Measurements from ENCODE around the gene RALGAPA2. TPM values are rescaled to one million over a fixed set of nuclear protein-coding genes. Genes with fewer than 3 reads are reported as not detected.
"Not testable (repeated sequence)": the region's sequence is repeated elsewhere in the genome, so short reads cannot be mapped to it uniquely, and the experiment has no call there.

The RALGAPA2 gene
- total RNA-seq, 1 donor from 2014 or later, result 16.5 TPM

DNA sequence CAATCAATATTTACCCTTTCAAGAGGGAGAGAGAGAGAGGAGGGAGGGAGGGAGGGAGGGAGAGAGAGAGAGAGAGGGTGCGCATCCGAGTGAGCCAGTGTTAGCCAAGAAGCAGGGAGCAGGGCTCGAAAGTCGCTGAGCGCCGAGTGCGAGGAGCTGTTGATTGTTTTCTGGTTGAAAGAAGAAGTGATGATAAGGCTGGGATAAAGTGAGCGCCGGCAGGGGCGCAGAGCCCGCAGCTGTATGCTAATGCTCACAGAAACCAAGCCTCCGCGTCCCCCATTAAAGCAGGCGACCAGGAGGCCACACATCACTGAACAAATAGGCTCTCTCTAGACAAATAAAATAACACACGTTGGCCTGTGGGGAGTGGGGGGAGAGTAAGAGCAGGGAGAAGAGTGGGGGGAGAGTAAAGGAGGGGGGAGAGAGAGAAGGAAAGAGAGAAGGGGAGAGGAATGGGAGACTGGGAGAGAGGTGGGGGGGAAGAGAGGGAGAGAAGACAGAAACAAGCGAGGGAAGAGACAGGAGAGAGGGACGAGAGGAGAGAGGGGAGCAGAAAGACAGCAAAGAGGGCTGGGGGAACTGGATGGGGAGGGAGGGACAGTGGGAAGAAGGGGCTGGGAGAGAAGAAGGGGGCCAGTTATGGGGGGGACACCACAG lies 349.5 kb downstream of the RALGAPA2 start:
- ATAC-seq (no peak), DNase-seq (ENCODE audit: missing footprints) (no peak)
- intact Hi-C loops (cut with DNase I), result loop anchor here (5.0 to 10.0 kb wide), 2 partner anchors 102 to 276 kb away; no protein-coding TSS in a partner anchor

DNA sequence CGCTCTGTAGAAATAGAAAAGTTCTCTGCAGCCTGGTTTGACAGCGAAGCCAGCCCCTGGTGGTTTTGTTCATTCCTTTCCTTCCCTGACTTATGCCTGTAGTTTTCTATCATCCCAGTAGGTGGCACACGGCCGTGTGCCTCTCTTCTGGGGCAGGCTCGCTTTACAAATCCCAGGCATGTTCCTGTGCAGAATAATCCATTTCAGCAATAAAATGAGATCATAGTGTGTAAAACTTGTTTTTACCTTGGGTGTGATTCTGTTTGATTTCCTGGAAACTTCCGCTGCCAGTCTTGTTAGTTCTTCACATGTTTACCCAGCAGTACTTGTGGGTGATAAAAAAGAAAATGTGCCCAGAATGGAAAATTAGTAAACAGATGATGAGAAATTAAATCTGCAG lies 352.0 kb downstream of the RALGAPA2 start:
- DNase-seq (ENCODE audit: missing footprints) (no peak), ATAC-seq (peak; percentile 76)
- intact Hi-C loops (cut with DNase I), result loop anchor here (2.0 to 10.0 kb wide), 3 partner anchors 104 to 273 kb away; no protein-coding TSS in a partner anchor

- intact Hi-C loops (cut with DNase I), result loop anchor here (2.0 to 10.0 kb wide), 3 partner anchors 105 to 272 kb away; no protein-coding TSS in a partner anchor
Measured at GRCh38 chr20:20359628-20360027, 352.8 kb downstream of the RALGAPA2 start.

DNA sequence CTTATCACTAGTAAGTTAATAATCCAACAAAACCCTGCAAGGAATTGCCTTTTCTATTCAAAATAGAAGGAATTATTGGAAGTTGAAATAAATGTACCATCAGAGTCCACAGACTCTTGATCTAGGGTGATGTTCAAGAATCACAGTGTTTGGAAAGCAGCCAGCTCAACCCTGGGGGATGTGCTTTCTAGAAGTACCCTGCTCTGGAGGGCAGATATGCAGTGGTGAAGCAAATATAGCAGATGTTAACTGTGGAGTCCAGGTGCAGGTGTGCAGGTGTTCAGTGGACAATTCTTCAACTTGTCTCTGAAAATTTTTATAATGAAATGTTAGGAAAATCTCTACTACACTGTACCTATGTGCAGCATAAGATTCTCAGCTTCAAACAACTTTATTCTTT lies 353.6 kb downstream of the RALGAPA2 start:
- intact Hi-C loops (cut with DNase I), result no loop called here
- DNase-seq (ENCODE audit: missing footprints) (no peak), ATAC-seq (no peak)

More at GRCh38 chr20:20359628-20360027, 352.8 kb downstream of the RALGAPA2 start:
- no peak for DNase-seq (ENCODE audit: missing footprints)
- no peak for ATAC-seq

DNA sequence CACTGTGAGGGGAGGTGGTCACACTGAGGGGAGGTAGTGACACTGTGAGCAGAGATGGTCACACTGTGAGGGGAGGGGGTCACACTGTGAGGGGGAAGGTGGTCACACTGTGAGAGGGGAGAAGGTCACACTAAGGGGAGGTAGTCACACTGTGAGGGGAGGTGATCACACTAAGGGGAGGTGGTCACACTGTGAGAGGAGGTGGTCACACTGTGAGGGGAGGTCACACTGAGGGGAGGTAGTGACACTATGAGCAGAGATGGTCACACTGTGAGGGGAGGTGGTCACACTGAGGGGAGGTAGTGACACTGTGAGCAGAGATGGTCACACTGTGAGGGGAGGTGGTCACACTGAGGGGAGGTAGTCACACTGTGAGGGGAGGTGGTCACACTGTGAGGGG lies 356.9 kb downstream of the RALGAPA2 start:
- ATAC-seq; DNase-seq (ENCODE audit: missing footprints); intact Hi-C loops (cut with DNase I): not testable (repeated sequence)

DNA sequence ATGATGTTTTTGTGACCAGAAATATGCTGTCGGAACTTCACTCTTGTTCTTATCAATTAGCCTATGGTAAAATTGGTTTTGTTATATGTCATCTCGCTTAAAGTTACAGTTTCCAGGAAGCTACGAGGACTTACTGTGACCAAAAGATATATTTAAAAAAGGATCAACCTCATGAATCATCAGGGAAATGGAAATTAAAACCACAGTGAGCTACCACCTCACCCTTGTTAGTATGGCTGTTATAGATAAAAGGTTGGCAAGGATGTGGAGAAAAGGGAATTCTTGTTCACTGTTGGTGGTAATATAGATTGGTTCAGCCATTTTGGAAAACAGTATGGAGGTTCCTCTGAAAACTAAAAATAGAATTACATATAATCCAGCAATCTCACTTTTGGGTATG lies 358.9 kb downstream of the RALGAPA2 start:
- no peak for ATAC-seq
- intact Hi-C loops (cut with DNase I), result no loop called here

GRCh38 chr20:20344476-20344875 lies 368.0 kb downstream of the RALGAPA2 start:
- intact Hi-C loops (cut with DNase I), result no loop called here
- DNase-seq (ENCODE audit: missing footprints) (no peak), ATAC-seq (no peak)

More for the DNA sequence above, 358.9 kb downstream of the RALGAPA2 start:
- no peak for DNase-seq (ENCODE audit: missing footprints)

GRCh38 chr20:20343932-20344331 lies 368.5 kb downstream of the RALGAPA2 start:
- DNase-seq (ENCODE audit: missing footprints) (no peak), ATAC-seq (no peak)
- intact Hi-C loops (cut with DNase I), result no loop called here

All from Right ventricle myocardium inferior (tissue), 1 donor.